Measurements from ENCODE around the gene SEZ6.

SEZ6 gene

DNA sequence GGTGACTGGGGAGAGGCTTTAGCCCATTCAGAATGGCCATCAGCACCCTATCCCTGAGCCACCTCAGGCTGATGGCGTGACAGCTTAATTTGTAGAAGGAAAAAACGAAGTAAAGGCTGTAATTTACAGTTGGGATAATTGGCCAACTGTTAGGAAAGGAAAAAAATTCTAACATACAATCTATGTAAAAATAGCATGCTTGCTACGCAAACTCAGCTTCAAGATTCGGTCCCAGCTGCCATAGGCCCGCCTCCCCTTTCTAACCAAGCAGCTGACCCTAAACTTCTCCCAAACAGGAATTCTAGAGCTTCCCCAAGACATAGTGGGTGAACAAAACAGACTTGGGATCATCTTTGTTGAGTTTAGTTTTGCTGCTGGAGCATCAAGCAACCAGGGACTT is 4.9 kb downstream of the SEZ6 start:
- DNase-seq = no peak

DNA sequence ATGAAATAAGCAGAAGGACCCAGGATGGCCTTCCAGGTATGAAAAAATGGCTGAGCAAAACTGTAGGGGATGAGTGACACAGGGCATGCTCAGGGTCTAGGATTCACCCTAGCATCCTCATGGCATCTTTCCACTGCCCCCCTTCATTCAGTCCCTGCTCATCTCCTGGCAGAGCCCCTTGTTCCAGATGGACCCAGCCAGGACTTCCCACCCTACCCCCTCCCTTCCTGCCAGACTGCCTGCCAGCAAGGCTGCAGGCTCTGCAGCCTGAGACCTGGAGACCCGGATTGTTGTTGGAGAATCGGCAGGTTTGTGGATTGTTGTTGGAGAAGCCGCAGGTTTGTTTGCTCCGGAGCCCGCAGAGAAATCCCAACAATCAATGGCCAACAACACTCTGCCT is 6.6 kb downstream of the SEZ6 start:
- DNase-seq = no peak

DNA sequence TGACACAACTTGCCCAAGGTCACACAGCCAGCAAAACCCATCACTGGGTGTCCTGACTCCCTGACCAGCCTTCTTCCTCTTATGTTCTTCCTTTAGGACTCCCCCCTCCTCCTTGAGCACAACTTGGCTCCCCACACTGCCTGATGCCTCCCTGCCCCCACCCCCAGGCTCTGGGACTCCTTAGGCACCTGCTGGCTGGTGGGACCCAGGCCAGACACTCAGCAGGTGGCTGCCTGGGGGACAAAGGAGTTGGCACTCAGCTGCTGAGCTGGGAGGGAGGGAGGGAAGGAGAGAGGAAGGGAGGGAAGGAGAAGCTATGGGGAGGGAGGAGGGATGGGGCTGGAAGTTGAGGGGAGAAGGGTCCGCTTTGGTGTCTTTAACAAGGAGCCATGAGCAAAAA is 8.0 kb downstream of the SEZ6 start:
- peak; percentile 84 for DNase-seq

DNA sequence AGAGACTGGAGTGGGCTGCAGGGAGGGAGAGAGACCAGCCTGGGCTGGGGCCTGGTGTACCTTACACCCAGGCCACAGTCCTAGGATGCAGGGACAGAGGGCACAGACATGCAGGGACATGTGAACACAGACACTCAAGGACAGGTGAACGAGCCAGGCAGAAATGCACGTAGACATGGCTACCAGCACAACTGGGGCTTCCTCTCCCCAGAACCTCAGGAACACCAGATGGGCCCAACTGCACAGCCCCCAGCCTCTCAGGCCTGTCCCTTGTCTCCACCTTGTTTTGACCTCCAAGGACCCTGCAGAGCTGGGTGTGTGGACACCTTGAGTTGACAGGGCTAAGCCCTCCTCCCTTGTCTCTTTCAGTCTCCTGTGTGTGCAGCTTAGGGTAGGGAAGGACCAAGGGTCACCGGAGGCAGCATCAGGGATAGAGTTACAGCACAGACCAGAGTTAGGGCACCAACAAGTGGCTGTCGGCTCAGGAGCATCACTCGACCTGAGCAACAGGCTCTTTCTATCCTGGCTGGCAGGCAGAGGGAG is 9.2 kb downstream of the SEZ6 start:
- DNase-seq = no peak

DNA sequence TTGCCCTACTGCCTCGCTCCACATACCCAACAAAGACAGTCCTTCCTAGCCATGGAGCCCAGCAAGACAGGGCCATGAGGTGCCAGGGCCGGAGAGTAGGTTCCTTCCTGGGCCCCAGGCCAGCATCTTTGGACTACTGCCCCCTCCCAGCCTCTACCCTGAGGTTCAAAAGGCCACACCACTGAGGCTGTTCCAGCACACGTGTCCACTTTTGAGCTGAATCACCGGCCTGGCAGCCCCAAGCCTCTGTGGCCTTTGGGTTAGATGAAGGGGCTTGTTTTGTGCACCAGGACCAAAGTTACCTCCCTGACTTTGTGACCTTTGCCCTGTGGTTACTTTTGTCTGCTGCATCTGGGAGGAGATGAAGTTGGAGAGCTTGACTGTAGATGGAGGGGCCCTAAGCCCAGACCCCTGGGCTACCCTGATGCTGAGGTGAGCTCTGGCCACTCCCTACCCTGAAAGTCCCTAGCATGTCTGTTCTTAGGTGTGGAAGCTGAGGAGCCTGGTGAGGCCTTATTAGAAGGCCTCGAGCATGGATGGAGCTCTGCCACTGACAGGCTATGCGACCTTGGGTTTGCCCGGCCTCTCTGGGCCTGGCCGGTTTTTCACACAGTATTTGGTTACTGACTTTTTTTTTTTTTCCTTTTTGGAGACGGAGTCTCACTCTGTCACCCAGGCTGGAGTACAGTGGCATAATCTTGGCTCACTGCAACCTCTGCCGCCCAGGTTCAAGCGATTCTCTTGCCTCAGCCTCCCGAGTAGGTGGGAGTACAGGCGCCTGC is 12.0 kb downstream of the SEZ6 start:
- no peak for DNase-seq

DNA sequence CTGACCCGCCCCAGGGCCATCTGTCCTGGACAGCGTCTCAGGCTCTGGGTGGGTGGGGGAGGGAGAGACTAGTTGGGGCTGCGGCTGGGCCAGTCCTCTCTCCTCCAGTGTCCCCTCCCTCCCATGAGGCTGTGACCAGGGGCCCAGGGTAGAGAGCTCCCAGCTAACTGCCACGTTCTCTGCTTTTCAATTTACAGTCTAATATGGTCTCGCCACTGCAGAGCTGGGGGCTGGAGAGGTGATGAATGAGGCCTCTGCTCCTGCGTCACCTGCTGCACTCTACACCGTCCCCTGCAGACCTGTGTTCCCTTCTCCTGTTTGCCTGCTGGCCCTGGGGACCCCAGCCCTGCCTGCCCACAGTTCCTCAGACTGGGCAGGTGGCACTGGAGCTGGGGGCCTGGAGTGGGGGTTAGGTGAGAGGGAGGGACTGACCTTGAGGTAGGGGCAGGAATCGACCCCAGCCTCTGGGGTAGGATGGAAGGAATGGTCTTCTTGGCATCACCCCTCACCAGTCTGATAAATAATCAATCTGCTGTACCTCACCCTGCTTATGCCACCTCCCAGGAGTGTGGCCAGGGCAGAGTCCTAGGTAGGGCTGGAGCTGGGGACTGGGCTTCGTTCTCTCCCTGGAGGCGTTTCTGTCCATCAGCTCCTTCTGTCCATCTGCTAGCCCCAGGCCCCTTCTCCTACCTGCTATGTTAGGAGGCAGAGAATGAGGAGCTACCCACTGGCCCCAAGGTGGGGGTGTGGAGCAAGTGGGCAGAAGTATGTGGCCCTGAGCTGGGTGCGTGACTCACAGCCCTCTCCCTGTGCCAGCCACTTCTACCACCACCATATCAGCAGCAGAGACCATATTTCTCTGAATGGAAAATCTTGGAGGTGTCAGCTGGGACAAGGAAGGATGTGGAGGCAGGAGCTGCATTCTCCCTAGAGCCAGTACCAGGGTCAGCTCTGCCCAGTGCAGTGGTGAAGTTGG is 12.9 kb downstream of the SEZ6 start:
- no peak for DNase-seq

DNA sequence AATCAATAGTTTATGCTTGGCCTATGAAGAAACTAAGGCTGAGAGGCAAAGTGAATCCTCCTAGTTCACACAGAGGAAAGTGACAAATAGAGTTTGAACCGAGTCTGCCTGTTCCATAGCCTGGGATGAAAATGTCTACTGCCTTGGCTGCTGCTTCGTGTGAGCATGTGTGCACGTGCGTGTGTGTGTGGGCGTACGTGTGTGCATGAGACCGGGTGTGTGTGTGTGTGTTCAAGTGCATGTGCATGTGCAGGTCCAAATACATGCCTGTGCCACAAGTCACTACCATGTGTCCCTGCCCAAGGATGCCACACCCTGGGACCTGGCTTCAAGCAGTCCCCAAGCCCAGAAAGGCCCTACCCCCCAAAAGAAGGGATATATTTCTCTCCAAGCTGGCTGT is 13.6 kb downstream of the SEZ6 start:
- DNase-seq = no peak

DNA sequence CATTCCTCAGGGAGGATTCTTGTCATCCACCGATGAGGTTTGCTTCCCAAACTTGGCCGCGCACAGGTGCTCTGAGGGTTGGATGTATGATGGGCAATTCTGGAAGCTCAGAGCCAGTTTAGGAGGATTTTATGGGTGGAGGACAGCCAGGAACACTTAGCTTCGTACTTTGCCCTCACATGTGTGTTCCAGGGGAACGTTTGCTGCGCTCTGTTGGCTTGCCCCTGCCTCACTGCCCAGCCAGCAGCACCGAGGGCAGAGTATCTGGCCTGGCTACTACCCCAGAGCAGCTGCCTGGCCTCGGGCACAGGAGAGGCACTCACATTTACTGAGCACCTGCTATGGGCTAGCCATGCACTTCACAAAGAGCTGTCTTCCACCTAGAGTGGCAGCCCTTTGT is 14.1 kb downstream of the SEZ6 start:
- DNase-seq = no peak

DNA sequence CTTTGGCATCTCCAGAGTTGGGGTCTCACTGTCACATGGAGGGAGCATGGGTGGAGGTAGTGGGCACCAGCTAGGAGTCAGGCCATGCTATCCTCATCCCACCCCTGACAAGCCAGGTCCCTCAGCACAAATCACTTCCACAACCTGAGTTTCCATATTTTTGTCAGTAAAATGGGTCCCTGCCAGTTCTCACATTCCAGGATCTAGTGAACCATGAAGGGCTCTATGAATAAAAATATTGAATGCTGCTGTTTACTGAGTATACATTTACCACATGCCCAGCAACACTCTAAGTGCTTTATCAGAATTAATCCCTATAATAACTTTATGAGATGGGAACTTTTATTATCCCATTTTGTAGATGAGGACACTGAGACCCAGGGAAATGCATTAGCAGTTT is 16.8 kb downstream of the SEZ6 start:
- DNase-seq = no peak

DNA sequence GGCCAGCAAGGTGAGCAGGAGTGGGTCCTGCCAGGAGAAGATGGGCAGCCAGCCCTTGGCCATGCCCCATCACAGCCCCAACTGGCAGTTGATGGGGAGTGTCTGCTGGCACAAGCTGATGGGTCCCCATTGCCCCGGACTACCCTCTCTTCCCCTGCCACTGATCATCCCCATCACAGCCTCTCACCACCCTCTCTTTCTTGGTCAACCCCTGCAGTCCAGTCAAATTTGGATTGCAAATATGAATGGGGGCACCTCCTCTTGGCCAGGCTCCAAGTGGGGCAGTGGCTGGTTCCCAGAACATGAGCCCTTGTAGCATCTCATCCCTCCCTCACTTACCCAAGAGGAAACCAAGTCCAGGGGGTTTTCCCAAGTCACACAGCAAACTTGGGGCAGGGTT is 17.4 kb downstream of the SEZ6 start:
- no peak for DNase-seq

DNA sequence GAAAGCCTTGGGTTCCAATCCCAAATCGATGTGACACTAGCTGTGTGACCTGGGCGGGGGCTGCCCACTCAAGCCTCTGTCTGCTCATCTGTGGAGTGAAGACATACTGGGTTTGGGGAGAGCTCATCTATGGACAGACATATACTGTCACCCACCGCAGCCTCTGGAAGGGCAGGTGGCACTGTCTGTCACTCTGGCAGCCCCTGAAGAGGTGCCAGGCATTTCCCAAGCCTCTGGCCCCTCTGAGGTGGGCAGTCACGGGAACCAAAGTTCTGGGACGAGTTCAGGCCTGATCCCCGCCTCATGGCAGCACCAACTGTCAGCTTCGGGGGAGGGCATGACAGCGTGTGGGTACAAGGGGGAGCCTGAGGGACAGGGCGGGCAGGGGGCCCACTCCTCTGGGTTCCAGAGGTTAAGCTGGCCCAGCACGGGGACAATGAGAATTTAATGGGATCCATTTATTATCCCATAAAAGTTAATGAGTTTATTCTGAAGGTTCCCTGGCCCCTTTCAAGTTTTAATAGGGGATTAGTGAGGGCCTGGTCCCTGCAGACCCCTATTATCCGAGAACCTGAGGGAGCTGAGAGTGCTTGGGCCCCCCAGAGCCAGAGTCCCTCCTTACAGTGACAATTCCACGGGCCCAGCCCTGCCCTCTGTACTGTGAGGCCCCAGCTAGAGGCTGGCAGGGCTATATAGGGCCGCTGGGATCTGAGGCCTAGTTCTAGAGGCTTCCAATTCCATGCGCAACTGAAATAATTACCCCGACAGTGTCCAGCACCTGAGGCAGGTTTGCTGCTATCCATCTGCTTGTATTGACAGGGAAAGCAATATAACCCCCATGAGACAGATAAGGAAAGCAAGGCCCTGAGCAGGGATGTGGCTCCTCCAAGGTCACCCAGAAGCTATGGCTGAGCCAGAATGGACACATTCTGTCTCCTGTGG is 18.8 kb downstream of the SEZ6 start:
- no peak for DNase-seq

DNA sequence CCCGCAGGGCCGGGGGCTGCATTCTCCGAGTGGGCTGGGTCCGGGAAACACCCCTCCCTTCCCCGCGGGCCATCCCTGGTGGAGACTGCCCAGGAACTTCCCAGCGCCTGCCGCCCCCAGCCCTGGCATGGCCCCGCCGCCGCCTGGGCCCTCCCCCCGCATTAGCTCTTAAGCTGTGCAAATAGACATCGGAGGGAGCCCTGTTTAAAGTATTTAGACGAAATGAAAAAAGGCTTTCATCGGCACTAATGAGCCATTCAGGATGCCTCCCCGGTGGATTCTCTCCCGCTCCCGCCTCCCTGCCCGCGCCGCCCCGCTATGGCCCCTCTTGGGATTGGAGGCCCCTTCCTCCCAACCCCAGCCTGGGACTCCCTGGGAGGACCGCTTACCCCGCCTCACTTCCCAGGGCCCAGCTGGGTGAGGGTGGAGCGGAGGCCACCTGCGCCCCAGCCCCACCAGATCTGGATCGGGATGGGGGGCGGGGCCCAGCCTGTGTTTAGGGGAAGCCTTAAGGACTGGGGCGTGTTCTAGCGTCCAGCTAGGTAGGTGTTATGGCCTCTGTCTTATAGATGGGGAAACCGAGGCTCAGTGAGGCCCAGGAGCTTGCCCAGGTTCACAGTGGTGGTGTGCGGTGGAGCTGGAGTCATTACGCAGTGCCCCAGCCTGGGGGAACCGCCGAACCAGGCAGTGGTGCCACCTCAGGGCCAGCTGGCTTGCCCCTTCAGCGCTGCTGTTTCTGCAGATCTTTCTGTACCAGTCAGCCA is 19.7 kb downstream of the SEZ6 start:
- no peak for DNase-seq

DNA sequence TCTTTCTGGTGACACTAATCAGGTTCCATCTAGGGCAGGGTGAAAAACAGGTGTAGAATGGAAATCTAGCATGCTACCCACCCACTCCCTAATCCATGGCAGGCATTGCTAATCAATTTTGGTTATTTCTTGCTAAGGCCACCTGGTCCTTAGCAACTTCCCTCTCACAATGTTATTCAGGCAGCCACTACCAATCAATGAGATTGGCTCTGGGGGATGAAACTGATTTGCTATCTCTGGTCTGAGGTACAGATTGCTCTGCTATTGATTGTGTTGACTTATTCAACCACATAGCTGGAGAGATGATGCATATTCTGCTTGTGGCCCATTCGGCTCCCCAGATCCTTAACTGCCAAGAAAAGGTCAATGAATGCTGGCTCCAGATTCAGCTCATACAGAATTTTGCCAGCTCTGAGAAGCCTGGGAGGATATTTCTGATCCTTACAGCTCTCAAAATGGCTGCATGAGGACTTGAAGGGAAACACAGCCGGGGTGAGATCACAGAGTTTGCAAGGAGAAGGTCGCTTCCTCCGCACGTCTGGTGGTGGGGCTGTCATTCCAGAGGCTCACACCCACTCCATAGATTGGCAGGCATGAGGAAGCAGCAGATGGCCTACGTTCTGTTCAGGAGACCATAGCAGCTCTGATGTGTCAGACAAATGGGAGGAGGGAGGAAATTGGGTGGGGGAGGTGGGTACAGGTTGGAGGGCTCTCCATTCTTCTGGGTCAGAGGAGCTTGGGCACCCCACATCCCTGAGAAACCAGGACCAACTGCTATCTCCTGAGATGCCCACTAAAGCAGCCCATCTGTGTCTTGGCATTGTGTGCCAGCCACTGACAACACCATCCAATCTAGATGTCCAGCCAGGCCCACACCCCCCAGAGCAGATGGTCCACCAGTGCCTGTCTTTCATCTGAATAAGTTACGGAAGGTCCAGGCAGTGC is 22.3 kb downstream of the SEZ6 start:
- no peak for DNase-seq

DNA sequence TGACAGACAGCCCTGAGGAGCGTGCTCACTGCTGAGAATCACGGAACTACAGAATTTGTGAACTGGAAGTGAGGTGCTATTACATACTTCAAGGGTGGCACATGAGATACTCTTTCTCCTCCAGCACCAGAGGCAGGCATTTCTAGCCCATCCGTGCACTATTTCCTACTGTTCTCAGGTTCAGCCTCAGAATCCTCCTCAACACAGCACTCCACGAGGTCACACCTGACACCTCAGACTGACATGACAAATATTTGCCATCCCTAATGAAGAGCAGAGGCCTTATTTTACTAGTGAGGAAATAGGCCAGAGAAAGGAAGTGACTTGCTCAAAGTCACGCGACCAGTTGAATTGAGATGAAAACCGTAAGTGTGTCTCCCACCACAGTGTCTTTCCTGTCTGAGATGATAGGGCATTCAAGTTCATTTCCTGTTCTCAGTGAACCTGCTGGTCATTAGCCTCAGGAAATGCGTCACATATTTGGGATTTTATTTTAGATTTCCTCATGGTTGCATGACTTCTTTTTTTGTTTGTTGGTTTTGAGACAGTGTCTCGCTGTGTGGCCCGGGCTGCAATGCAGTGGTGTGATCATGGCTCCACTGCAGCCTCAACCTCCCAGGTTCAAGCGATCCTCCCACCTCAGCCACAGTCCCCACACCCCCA is 23.6 kb downstream of the SEZ6 start:
- peak; percentile 73 for DNase-seq

DNA sequence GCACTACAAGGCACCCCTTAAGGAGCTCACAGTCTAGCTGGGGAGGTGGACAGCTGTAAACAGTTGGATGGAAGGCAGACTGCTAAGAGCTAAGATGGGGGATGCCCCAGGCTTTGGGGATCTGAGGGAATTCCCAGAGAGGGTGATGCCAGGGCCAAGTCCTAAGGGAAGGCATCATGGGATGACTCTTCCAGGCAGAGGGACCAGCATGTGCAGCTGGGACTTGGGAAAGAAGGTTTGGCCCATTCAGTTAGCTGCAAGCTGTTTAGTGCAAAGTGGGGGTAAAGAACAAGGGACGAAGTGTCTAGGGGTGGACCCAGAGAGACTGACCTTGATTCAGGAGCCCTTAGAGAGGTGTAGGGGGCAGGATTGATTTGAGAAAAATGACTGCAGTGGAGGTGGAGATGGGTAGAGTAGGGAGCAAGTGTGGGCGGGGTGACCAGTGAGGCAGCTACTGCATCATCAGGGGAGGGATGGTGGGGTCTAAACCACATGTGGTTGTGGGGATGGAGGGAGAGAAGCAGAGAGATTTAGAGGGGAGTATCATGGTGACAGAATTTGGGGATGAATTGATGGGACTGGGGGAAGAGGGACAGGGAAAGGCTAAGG is 27.4 kb downstream of the SEZ6 start:
- DNase-seq = no peak

DNA sequence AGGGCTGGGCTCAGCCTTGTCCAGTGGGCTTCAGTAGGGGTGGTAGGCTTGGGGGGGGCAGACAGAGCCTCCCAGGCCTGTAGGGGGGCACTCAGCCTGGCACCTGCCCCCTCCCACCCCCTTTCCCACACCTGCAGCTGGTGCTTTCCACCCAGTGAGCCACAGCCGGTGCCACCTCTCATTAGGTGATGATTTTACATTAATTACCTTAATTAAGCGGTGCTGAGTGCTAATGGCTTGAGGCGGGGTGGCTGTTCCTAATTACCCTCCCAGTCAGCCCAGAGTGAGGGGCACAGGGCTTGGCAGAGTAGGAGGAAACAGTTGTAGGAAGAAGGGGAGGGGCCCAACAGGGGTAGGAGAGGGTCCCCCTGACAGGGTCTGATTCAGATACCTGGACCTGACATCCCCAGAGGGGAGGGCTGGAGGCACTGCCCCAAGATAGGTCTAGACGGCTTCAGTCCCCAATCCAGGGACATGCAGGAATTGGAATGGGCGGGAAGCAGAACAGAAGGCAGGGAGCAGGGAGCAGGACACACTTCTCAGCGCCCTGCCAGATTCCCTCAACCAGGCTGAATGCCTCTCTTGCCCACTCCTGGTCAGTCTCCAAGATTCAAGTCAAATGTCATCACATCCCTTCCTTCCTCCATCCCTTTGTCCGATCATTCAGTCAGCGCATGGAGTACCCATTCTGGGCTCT is 28.0 kb downstream of the SEZ6 start:
- DNase-seq = no peak

DNA sequence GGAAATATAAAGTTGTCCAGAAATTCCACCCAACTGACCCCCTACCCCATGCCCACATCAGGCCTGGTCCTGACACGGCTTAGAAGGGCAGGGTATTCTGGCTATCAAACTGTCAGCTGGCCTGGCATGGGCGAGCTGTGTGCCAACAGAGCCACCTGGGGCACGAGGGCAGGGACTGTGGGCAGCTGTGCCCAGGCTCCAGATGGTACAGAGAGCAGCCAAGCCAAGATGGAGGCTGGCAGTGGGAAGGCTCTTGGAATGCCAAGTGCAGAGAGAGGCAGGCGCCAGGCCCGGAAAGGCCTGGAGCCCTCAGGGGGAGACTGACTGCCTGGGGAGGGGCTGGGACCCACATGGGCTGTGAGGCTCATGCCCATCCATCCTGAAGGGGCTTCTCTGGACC is 30.2 kb downstream of the SEZ6 start:
- DNase-seq = no peak

DNA sequence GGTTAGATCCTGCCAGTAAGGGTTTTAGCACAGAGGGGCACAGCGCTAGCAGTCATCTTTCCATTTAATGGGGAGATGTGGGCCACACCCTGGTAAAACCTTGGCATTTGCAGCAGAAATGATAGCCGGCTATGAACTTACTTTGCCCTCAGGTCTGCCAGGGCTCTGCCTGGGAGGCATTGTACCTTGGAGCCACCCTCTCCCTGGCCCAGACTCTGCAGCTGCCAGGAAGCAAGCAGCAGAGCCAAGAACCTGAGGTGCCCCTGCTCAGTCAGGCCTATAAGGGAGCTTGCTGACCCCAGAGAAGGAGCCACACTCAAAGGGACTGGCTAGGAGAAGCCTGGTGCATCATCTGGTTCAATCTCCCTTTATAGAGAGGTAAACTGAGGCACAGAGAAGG is 30.8 kb downstream of the SEZ6 start:
- no peak for DNase-seq

DNA sequence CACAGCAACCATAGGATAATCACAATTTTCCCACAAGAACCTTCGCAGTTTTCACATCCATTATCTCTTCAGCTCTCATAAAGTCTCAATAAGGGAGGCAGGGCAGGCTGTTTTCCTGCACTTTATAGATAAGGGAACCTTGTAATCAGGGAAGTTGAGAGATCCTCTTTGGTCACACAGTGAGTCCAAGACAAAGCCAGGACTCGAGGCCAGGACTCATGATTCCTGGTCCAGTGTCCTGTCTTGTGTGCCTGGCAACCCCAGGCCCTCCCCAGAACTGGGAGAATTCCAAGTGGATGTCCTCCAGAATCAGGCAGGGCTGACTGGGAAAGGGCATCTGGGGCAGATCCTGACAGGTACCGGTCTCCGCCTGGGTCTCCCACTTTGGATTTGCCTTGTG is 31.4 kb downstream of the SEZ6 start:
- no peak for DNase-seq

Data from NCI-H2029 (cell line).